Uterus (tissue), 2 donors: Measurements from ENCODE around the gene AP4E1.
"Not testable (repeated sequence)": the region's sequence is repeated elsewhere in the genome, so short reads cannot be mapped to it uniquely, and the experiment has no call there.

Experiments
- CTCF ChIP-seq, 4 experiments: fragments of 200-600 bp in 2 of 4; fragments of 450-650 bp in 2 of 4; sonication (generic) in 2 of 4; IDR thresholded peaks; one replicate each; pipeline ENCODE4 v1.5.1; 2016 to 2019; ENCODE audit warnings: antibody characterized with exemption in 4 of 4, mild to moderate bottlenecking in 2 of 4, moderate library complexity in 1 of 4
- POLR2A ChIP-seq, 2 donors: fragments of 450-650 bp; IDR thresholded peaks; one replicate each; pipeline ENCODE4 v1.6.1; 2016; ENCODE audit warnings: antibody characterized with exemption in 2 of 2, mild to moderate bottlenecking in 1 of 2, moderate library complexity in 1 of 2

GRCh38 chr15:50910426-50910795 is 1.9 kb downstream of the AP4E1 start:
- TF ChIP-seq POLR2A, CTCF (IDR thresholded peaks at IDR 0.05): not testable (repeated sequence)
